Measurements from ENCODE around the gene ITPR1.

Gene ITPR1

DNA sequence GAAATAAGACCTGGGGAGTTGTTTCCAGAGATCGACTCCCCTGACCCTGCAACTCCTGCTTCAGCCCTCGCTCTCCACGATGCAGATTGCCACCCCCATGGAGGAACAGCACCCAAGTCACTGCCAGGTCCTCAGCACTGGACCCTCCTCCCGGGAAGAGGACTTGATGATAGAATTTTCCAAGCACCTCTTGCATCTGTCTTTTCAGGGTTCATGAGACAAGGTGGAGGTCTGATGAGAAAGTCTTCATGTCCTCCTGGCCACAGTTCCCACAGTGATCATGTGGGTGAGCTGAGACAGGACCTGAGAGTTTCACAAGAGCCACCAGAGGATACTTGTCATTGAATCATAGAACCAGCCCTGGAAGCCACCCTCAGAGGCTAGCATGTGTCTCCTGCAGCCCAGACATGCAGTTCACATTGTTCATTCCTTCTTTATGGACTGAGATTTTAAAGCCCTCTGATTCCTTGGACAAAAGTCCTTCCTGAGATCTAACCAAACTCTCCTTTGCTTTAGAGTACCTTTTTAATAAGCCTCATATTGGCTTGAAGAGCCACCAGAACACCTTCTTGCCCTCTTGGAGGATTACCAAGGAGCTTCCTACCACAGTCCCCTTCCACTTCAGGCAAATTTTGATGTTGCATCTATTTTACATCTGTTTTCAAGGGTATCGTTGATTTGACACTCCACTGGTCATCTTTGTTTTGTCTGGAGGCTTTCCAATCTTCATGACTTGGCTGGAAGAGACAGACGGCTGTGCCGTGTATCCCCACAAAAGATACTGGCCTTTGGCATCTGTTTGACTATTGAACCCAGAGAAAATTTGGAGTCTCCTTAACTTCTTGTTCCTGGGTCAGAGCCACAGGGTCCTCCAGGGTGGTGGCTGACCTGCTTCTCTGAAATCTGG is 261.3 kb downstream of the ITPR1 start:
- no peaks in the 10 kb centered on the region for H4K20me1 ChIP-seq
- H3K9me3 ChIP-seq = no peaks in the 10 kb centered on the region
- H3K9ac ChIP-seq = no peak overlapping the region
- no peaks in the 10 kb centered on the region for H3K27me3 ChIP-seq
- no peak overlapping the region for H3K4me3 ChIP-seq
- H3K36me3 ChIP-seq = peaks cover 26% of the 10 kb centered on the region
- H3K4me1 ChIP-seq = no peaks in the 10 kb centered on the region
- H3K4me2 ChIP-seq = no peak overlapping the region
- no peak for TF ChIP-seq Cebpa-rat (IDR thresholded peaks at IDR 0.05)
- H3K27ac ChIP-seq = no peak overlapping the region

DNA sequence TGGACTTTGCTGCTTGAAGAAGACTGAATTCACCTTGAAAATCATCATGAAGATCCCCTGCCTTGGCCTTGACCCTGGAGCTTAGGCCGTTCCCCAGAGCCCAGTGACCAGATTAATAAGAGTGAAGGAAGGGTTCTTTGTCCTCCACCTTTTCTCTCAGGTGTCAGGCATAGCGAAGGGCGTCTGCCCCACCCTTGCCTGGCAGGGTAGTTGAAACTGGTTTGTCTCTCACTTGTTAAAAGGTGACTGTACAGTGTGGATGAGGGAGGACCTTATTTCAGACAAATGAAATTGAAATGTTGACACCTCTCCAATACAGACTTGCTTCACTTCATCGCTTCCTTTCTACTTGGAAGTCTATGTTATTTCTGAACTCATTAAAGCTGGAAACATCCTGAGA is 262.4 kb downstream of the ITPR1 start:
- Histone ChIP-seq H3K4me2 (no peak overlapping the region), H3K9me3 (no peaks in the 10 kb centered on the region), H3K9ac (no peak overlapping the region), H3K27me3 (no peaks in the 10 kb centered on the region), H4K20me1 (no peaks in the 10 kb centered on the region), H3K4me3 (no peak overlapping the region), H3K27ac (no peak overlapping the region), H3K36me3 (peaks cover 28% of the 10 kb centered on the region), H3K4me1 (no peaks in the 10 kb centered on the region)
- no peak for TF ChIP-seq Cebpa-rat (IDR thresholded peaks at IDR 0.05)

- H4K20me1 ChIP-seq = no peaks in the 10 kb centered on the region
- H3K4me2 ChIP-seq = no peak overlapping the region
- H3K4me1 ChIP-seq = no peaks in the 10 kb centered on the region
- no peak overlapping the region for H3K9ac ChIP-seq
- no peak for TF ChIP-seq Cebpa-rat (IDR thresholded peaks at IDR 0.05)
- H3K27me3 ChIP-seq = no peaks in the 10 kb centered on the region
- H3K36me3 ChIP-seq = peaks cover 35% of the 10 kb centered on the region
- H3K4me3 ChIP-seq = no peak overlapping the region
- H3K27ac ChIP-seq = no peak overlapping the region
- H3K9me3 ChIP-seq = no peaks in the 10 kb centered on the region
These were observed 263.1 kb downstream of the ITPR1 start for GRCh38 chr3:4756057-4756775.

DNA sequence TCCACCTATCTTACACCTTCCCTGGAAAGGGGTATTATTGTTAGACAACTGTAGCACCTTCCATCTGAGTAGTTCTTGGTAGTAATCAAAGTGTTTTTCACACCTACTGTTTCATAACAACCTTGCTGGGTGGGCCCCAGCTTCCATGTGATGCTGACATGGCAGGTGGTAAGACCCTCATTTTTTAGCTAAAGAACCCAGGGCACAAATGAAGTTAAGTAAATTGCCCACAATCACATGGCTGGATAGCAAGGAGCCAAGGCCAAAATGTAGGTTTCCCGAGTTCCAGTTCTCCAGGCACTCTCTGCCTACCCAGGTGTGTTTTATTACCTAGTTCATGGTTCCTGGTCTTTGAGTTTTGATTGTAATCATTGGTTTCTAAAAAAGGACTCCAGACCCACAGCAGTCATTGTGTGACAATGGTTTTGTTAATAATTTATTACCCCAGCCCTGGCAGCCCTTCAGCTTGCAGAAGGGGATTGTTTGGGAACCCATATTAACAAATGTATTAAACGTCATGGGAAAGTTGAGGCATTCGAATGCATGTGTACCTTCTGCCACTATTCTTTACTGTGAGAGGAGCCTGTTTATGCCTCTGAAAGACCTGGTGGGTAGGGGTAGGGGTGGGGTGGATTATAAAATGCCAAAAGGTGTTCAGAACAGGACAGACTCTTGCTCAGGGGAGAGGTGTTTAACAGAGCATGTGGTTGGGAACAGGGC is 263.9 kb downstream of the ITPR1 start:
- H3K27me3 ChIP-seq = no peaks in the 10 kb centered on the region
- H4K20me1 ChIP-seq = no peaks in the 10 kb centered on the region
- H3K9ac ChIP-seq = no peak overlapping the region
- no peak overlapping the region for H3K4me2 ChIP-seq
- no peak for TF ChIP-seq Cebpa-rat (IDR thresholded peaks at IDR 0.05)
- H3K27ac ChIP-seq = no peak overlapping the region
- H3K36me3 ChIP-seq = peaks cover 43% of the 10 kb centered on the region
- H3K9me3 ChIP-seq = no peaks in the 10 kb centered on the region
- no peaks in the 10 kb centered on the region for H3K4me1 ChIP-seq
- H3K4me3 ChIP-seq = no peak overlapping the region

DNA sequence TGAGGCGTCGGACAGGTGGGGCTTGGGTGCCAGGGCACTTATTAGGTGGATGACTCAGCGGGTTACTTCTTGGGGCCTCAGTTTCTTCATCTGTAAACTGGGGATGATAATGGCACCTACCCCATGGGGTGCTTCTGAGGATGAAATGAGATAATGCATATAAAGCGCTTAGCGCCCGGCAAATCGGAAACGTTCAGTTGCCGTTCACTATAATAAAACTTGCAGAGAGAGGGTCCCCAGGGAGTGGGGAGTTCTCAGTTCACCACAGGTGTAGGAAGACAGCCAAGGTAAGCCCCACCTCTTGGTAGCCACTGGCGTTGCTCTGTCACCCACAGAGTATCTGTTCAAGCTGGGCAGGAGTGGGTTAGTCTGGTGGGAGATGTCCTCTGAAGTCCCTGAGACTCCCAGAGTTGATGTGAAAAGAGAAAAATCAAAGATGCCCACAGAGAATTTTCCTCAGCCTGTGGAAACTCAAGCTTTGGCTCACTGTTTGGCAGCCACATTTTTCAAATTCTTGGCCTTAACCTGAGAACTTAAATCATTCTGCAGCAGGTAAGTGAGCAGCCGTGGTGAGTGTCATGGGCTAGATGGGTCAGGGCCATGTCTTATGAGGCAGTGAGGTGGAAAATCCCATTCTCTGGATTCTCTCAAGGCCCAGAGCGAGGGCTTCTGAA is 264.6 kb downstream of the ITPR1 start:
- H3K27ac ChIP-seq = no peak overlapping the region
- H3K36me3 ChIP-seq = peaks cover 50% of the 10 kb centered on the region
- H3K27me3 ChIP-seq = no peaks in the 10 kb centered on the region
- H3K9ac ChIP-seq = no peak overlapping the region
- no peak for TF ChIP-seq Cebpa-rat (IDR thresholded peaks at IDR 0.05)
- no peaks in the 10 kb centered on the region for H3K4me1 ChIP-seq
- H3K9me3 ChIP-seq = 0 out of 2 replicates have a peak, but pooled peaks cover 3% of the 10 kb centered on the region
- no peak overlapping the region for H3K4me3 ChIP-seq
- no peak overlapping the region for H3K4me2 ChIP-seq
- no peaks in the 10 kb centered on the region for H4K20me1 ChIP-seq

GRCh38 chr3:4758249-4758860 is 265.2 kb downstream of the ITPR1 start:
- no peak overlapping the region for H3K4me2 ChIP-seq
- no peak overlapping the region for H3K27ac ChIP-seq
- H3K9me3 ChIP-seq = 0 out of 2 replicates have a peak, but pooled peaks cover 9% of the 10 kb centered on the region
- H4K20me1 ChIP-seq = no peaks in the 10 kb centered on the region
- no peak for TF ChIP-seq Cebpa-rat (IDR thresholded peaks at IDR 0.05)
- no peaks in the 10 kb centered on the region for H3K27me3 ChIP-seq
- no peaks in the 10 kb centered on the region for H3K4me1 ChIP-seq
- H3K9ac ChIP-seq = no peak overlapping the region
- peaks cover 55% of the 10 kb centered on the region for H3K36me3 ChIP-seq
- H3K4me3 ChIP-seq = no peak overlapping the region

DNA sequence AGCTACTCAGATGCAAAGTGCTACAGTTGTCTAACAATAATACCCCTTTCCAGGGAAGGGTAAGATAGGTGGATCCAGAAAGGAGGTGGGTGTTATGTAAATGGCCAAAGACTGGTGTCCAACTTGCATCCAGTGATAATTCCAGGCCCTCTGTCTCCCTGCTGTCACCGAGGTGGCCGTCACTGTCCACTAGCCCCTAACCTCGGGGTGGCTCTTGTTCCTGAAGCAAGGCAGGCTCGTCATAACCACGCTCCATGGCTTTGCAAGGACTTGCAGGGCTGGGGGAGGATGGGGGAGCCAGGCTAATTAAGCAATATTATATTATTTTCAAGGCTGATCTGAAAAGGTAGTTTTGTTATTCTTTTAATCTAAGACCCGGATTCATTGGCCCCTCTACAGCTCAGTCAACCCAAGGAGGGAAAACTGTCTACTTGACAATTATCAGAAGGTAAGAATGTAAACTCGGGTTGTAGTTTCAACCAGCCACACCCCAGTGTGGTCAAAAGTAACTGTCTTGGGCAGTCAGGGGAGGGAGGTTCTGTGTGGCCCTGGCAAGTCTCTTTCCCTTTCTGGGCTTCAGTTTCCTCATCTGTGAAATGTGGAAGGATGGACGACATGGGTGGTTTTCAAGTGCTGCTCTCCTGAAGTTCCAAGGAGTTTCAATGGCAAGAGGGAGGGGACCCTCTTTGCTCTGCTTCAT is 266.0 kb downstream of the ITPR1 start:
- no peaks in the 10 kb centered on the region for H3K4me1 ChIP-seq
- TF ChIP-seq Cebpa-rat (IDR thresholded peaks at IDR 0.05) = no peak
- no peaks in the 10 kb centered on the region for H4K20me1 ChIP-seq
- no peak overlapping the region for H3K9ac ChIP-seq
- no peak overlapping the region for H3K27ac ChIP-seq
- H3K36me3 ChIP-seq = peaks cover 54% of the 10 kb centered on the region
- 0 out of 2 replicates have a peak overlapping the region, but pooled peaks have one; percentile 13 for H3K4me2 ChIP-seq
- H3K27me3 ChIP-seq = no peaks in the 10 kb centered on the region
- no peak overlapping the region for H3K4me3 ChIP-seq
- 0 out of 2 replicates have a peak, but pooled peaks cover 16% of the 10 kb centered on the region for H3K9me3 ChIP-seq

DNA sequence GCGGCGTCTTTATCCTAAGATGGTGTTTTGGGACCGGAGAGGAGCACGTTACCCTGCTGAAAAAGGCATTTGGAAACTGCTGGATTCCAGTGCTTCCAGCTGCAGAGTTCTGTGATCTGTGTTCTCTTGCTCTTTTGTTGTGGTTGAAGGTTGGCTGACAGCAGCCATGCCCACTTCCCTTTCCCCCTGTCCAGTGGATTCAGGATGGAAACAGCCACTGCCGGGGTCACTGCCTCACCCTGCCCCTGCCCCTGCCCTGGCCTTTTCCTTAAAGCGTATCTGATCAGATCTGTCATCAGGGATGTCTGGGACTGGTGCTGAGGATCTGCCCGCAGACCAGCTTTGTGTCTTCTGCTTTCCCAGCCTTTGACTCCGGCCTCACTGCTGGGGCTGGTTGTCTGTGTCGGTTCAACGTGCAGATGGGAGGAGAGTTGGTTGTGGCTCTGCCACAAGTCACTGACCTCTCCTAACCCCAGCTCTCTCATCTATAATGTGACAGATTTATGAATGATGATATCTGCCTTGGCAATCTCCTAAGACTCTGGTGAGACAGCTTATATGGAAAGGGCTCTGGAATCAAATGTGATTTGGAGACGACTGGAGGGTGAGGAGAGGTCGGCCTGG is 266.7 kb downstream of the ITPR1 start:
- Histone ChIP-seq H3K9me3 (peaks cover 21% of the 10 kb centered on the region; the same call in 1 of the 2 replicates), H3K9ac (no peak overlapping the region), H3K4me2 (0 out of 2 replicates have a peak overlapping the region, but pooled peaks have one; percentile 13), H3K4me3 (no peak overlapping the region), H4K20me1 (no peaks in the 10 kb centered on the region), H3K27me3 (no peaks in the 10 kb centered on the region), H3K4me1 (no peaks in the 10 kb centered on the region), H3K36me3 (peaks cover 47% of the 10 kb centered on the region), H3K27ac (no peak overlapping the region)
- no peak for TF ChIP-seq Cebpa-rat (IDR thresholded peaks at IDR 0.05)
